Measurements from ENCODE around the gene VOPP1. TPM values are rescaled to one million over a fixed set of nuclear protein-coding genes. Genes with fewer than 3 reads are reported as not detected.
A peak's percentile ranks its signal among the peaks of the same experiment; 100 is the strongest.

Gene VOPP1
- total and polyA plus RNA-seq, 10 of the 15 experiments (the other 5 are each of a cell fraction or from before 2014, with no cell fraction given), result 32.8 to 206 (median 129) TPM

DNA sequence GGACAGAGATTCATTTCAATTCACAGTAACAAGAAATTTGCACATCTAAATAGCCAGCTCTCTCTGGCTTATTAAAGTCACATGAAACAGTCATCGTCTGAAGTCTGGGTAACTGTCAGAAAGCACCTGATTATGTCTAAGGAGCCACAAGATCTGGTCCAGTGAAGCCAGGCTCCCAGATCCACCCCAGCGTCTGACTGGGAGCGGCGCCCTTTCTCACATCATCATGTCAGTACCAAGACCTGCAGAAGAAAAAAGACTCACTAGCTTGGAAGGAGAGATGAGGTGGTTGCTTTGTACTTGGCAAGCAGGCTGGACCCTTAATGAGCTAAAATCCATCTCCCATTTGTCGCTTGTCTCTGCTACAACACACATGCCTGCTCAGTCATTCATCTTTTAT is 58.4 kb downstream of the VOPP1 start (continued):
- TF ChIP-seq, protein P1, sequence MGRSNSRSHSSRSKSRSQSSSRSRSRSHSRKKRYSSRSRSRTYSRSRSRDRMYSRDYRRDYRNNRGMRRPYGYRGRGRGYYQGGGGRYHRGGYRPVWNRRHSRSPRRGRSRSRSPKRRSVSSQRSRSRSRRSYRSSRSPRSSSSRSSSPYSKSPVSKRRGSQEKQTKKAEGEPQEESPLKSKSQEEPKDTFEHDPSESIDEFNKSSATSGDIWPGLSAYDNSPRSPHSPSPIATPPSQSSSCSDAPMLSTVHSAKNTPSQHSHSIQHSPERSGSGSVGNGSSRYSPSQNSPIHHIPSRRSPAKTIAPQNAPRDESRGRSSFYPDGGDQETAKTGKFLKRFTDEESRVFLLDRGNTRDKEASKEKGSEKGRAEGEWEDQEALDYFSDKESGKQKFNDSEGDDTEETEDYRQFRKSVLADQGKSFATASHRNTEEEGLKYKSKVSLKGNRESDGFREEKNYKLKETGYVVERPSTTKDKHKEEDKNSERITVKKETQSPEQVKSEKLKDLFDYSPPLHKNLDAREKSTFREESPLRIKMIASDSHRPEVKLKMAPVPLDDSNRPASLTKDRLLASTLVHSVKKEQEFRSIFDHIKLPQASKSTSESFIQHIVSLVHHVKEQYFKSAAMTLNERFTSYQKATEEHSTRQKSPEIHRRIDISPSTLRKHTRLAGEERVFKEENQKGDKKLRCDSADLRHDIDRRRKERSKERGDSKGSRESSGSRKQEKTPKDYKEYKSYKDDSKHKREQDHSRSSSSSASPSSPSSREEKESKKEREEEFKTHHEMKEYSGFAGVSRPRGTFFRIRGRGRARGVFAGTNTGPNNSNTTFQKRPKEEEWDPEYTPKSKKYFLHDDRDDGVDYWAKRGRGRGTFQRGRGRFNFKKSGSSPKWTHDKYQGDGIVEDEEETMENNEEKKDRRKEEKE (IDR thresholded peaks at IDR 0.05), result no peak
- TF ChIP-seq SIN3A (IDR thresholded peaks at IDR 0.05; ENCODE audit: low read depth, low read length) (no peak), SP1 (IDR thresholded peaks at IDR 0.05; ENCODE audit: low read depth, low read length) (no peak), CBX3 (IDR thresholded peaks at IDR 0.05; ENCODE audit: borderline replicate concordance, low read depth) (no peak), GATAD2B (conservative IDR thresholded peaks at IDR 0.05; ENCODE audit: low read depth) (no peak), CBX5 (IDR thresholded peaks at IDR 0.05; ENCODE audit: low read depth) (no peak), TBL1XR1 (IDR thresholded peaks at IDR 0.05; ENCODE audit: low read depth, low read length) (no peak), RUNX3 (IDR thresholded peaks at IDR 0.05; ENCODE audit: low read length) (peak; percentile 55), SRF (IDR thresholded peaks at IDR 0.05; ENCODE audit: low read depth in 2 of 2, low read length in 2 of 2) (no peak), POU2F2 (IDR thresholded peaks at IDR 0.05; ENCODE audit: borderline replicate concordance, low read depth, low read length) (no peak), CBFB (IDR thresholded peaks at IDR 0.05; ENCODE audit: low read depth) (no peak), NRF1 (conservative IDR thresholded peaks at IDR 0.05; ENCODE audit: low read depth, low read length) (no peak), SMAD1 (IDR thresholded peaks at IDR 0.05; ENCODE audit: low read depth, partially characterized antibody) (no peak), BCL11A (IDR thresholded peaks at IDR 0.05; ENCODE audit: low read depth, low read length) (peak; percentile 28; the same call in 1 of the 2 replicates), EZH2 (IDR thresholded peaks at IDR 0.05; ENCODE audit: borderline replicate concordance, control insufficient read depth, low read depth, low read length) (no peak), BACH1 (IDR thresholded peaks at IDR 0.05; ENCODE audit: borderline replicate concordance) (no peak)
- TF ChIP-seq, protein P2, sequence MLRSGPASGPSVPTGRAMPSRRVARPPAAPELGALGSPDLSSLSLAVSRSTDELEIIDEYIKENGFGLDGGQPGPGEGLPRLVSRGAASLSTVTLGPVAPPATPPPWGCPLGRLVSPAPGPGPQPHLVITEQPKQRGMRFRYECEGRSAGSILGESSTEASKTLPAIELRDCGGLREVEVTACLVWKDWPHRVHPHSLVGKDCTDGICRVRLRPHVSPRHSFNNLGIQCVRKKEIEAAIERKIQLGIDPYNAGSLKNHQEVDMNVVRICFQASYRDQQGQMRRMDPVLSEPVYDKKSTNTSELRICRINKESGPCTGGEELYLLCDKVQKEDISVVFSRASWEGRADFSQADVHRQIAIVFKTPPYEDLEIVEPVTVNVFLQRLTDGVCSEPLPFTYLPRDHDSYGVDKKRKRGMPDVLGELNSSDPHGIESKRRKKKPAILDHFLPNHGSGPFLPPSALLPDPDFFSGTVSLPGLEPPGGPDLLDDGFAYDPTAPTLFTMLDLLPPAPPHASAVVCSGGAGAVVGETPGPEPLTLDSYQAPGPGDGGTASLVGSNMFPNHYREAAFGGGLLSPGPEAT (IDR thresholded peaks at IDR 0.05; ENCODE audit: low read depth), result peak; percentile 80
- TF ChIP-seq, protein P3, sequence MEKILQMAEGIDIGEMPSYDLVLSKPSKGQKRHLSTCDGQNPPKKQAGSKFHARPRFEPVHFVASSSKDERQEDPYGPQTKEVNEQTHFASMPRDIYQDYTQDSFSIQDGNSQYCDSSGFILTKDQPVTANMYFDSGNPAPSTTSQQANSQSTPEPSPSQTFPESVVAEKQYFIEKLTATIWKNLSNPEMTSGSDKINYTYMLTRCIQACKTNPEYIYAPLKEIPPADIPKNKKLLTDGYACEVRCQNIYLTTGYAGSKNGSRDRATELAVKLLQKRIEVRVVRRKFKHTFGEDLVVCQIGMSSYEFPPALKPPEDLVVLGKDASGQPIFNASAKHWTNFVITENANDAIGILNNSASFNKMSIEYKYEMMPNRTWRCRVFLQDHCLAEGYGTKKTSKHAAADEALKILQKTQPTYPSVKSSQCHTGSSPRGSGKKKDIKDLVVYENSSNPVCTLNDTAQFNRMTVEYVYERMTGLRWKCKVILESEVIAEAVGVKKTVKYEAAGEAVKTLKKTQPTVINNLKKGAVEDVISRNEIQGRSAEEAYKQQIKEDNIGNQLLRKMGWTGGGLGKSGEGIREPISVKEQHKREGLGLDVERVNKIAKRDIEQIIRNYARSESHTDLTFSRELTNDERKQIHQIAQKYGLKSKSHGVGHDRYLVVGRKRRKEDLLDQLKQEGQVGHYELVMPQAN (conservative IDR thresholded peaks at IDR 0.05), result no peak
- TF ChIP-seq, protein P4, sequence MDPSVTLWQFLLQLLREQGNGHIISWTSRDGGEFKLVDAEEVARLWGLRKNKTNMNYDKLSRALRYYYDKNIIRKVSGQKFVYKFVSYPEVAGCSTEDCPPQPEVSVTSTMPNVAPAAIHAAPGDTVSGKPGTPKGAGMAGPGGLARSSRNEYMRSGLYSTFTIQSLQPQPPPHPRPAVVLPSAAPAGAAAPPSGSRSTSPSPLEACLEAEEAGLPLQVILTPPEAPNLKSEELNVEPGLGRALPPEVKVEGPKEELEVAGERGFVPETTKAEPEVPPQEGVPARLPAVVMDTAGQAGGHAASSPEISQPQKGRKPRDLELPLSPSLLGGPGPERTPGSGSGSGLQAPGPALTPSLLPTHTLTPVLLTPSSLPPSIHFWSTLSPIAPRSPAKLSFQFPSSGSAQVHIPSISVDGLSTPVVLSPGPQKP (IDR thresholded peaks at IDR 0.05; ENCODE audit: low read depth, low read length), result no peak
- TF ChIP-seq, protein P5, sequence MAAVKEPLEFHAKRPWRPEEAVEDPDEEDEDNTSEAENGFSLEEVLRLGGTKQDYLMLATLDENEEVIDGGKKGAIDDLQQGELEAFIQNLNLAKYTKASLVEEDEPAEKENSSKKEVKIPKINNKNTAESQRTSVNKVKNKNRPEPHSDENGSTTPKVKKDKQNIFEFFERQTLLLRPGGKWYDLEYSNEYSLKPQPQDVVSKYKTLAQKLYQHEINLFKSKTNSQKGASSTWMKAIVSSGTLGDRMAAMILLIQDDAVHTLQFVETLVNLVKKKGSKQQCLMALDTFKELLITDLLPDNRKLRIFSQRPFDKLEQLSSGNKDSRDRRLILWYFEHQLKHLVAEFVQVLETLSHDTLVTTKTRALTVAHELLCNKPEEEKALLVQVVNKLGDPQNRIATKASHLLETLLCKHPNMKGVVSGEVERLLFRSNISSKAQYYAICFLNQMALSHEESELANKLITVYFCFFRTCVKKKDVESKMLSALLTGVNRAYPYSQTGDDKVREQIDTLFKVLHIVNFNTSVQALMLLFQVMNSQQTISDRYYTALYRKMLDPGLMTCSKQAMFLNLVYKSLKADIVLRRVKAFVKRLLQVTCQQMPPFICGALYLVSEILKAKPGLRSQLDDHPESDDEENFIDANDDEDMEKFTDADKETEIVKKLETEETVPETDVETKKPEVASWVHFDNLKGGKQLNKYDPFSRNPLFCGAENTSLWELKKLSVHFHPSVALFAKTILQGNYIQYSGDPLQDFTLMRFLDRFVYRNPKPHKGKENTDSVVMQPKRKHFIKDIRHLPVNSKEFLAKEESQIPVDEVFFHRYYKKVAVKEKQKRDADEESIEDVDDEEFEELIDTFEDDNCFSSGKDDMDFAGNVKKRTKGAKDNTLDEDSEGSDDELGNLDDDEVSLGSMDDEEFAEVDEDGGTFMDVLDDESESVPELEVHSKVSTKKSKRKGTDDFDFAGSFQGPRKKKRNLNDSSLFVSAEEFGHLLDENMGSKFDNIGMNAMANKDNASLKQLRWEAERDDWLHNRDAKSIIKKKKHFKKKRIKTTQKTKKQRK (IDR thresholded peaks at IDR 0.05; ENCODE audit: low read depth, low read length), result no peak
